Measurements from ENCODE around the gene ACTRT3. TPM values are rescaled to one million over a fixed set of nuclear protein-coding genes. Genes with fewer than 3 reads are reported as not detected.

ACTRT3 gene
- total and polyA plus RNA-seq, 8 donors, result 0.45 to 2.2 (median 1.3) TPM; not detected in 2

GRCh38 chr3:169790219-169790618, 20.9 kb upstream of the ACTRT3 start:
- no peaks in the 10 kb centered on the region for H3K4me1 ChIP-seq
- TF ChIP-seq CTCF (IDR thresholded peaks at IDR 0.05) (no peak), POLR2AphosphoS5 (IDR thresholded peaks at IDR 0.05) (no peak), POLR2A (IDR thresholded peaks at IDR 0.05) (no peak), EP300 (IDR thresholded peaks at IDR 0.05) (no peak)
- intact Hi-C loops (cut with DNase I; ENCODE audit: low total_unique reads), result no loop called here
- no peaks in the 10 kb centered on the region for H3K27me3 ChIP-seq
- peaks cover 11 to 71% (median 61%) of the 10 kb centered on the region in 4 donors for H3K36me3 ChIP-seq
- no peak for DNase-seq
- no peak overlapping the region for H3K4me3 ChIP-seq
- H3K9me3 ChIP-seq, result no peaks in the 10 kb centered on the region
- H3K27ac ChIP-seq, result no peak overlapping the region

- peaks cover 16 to 92% (median 82%) of the 10 kb centered on the region in 4 donors for H3K36me3 ChIP-seq
These were observed 18.4 kb upstream of the ACTRT3 start for GRCh38 chr3:169787791-169788190.

GRCh38 chr3:169787120-169787519, 17.8 kb upstream of the ACTRT3 start:
- WGBS, 5 donors, result 96 to 98% (median 97%) methylated on average over 4 of the region's 4 CpGs
- intact Hi-C loops (cut with DNase I; ENCODE audit: low total_unique reads), result no loop called here
- Histone ChIP-seq H3K27ac (no peak overlapping the region), H3K4me1 (peaks cover 0 to under 1% (median 0%) of the 10 kb centered on the region in 4 donors), H3K36me3 (peaks cover 13 to 92% (median 82%) of the 10 kb centered on the region in 4 donors), H3K9me3 (no peaks in the 10 kb centered on the region), H3K4me3 (no peak overlapping the region), H3K27me3 (no peaks in the 10 kb centered on the region)
- TF ChIP-seq POLR2A (IDR thresholded peaks at IDR 0.05), result no peak
- TF ChIP-seq POLR2AphosphoS5 (IDR thresholded peaks at IDR 0.05), result no peak
- no peak for TF ChIP-seq CTCF (IDR thresholded peaks at IDR 0.05)
- TF ChIP-seq EP300 (IDR thresholded peaks at IDR 0.05), result no peak
- DNase-seq, result no peak

More at GRCh38 chr3:169787791-169788190, 18.4 kb upstream of the ACTRT3 start:
- no peak overlapping the region for H3K4me3 ChIP-seq
- no peaks in the 10 kb centered on the region for H3K9me3 ChIP-seq
- H3K27ac ChIP-seq, result no peak overlapping the region
- H3K27me3 ChIP-seq, result no peaks in the 10 kb centered on the region
- no peak for TF ChIP-seq POLR2A (IDR thresholded peaks at IDR 0.05)
- TF ChIP-seq CTCF (IDR thresholded peaks at IDR 0.05), result no peak
- TF ChIP-seq EP300 (IDR thresholded peaks at IDR 0.05), result no peak
- no peak for TF ChIP-seq POLR2AphosphoS5 (IDR thresholded peaks at IDR 0.05)
- H3K4me1 ChIP-seq, result no peaks in the 10 kb centered on the region
- intact Hi-C loops (cut with DNase I; ENCODE audit: low total_unique reads), result no loop called here
- no peak for DNase-seq
- 71 to 88% (median 84%) methylated on average over 1 of the region's 1 CpG for WGBS, 5 donors

- Histone ChIP-seq H3K36me3 (peaks cover 32 to 98% (median 95%) of the 10 kb centered on the region in 4 donors), H3K4me3 (no peak overlapping the region), H3K27me3 (no peaks in the 10 kb centered on the region), H3K9me3 (no peaks in the 10 kb centered on the region), H3K27ac (no peak overlapping the region), H3K4me1 (peaks cover 0 to 56% (median 12%) of the 10 kb centered on the region in 4 donors)
- intact Hi-C loops (cut with DNase I; ENCODE audit: low total_unique reads), result no loop called here
- WGBS, 5 donors, result 72 to 78% (median 77%) methylated on average over 4 of the region's 4 CpGs
- TF ChIP-seq POLR2AphosphoS5 (IDR thresholded peaks at IDR 0.05) (no peak), EP300 (IDR thresholded peaks at IDR 0.05) (no peak)
- DNase-seq, result no peak
These were observed 12.0 kb upstream of the ACTRT3 start for GRCh38 chr3:169781209-169781855.

GRCh38 chr3:169780742-169781141, 11.4 kb upstream of the ACTRT3 start:
- Histone ChIP-seq H3K27ac (no peak overlapping the region), H3K4me3 (no peak overlapping the region), H3K36me3 (peaks cover 27 to 97% (median 95%) of the 10 kb centered on the region in 4 donors), H3K9me3 (no peaks in the 10 kb centered on the region), H3K27me3 (no peaks in the 10 kb centered on the region), H3K4me1 (peaks cover 4 to 61% (median 17%) of the 10 kb centered on the region in 4 donors)
- TF ChIP-seq CTCF (IDR thresholded peaks at IDR 0.05) (no peak), EP300 (IDR thresholded peaks at IDR 0.05) (no peak), POLR2AphosphoS5 (IDR thresholded peaks at IDR 0.05) (no peak), POLR2A (IDR thresholded peaks at IDR 0.05) (no peak)
- DNase-seq, result no peak
- intact Hi-C loops (cut with DNase I; ENCODE audit: low total_unique reads), result no loop called here
- 52 to 60% (median 58%) methylated on average over 2 of the region's 2 CpGs for WGBS, 5 donors

Measured in stomach (tissue), 9 donors.